ENCODE measurements around the gene RAPH1. TPM values are rescaled to one million over a fixed set of nuclear protein-coding genes. Genes with fewer than 3 reads are reported as not detected.

The RAPH1 gene
- total and polyA plus RNA-seq, 9 of the 15 experiments (the other 6 are each of a cell fraction or from before 2014, with no cell fraction given): 0.07 to 0.71 (median 0.27) TPM

DNA sequence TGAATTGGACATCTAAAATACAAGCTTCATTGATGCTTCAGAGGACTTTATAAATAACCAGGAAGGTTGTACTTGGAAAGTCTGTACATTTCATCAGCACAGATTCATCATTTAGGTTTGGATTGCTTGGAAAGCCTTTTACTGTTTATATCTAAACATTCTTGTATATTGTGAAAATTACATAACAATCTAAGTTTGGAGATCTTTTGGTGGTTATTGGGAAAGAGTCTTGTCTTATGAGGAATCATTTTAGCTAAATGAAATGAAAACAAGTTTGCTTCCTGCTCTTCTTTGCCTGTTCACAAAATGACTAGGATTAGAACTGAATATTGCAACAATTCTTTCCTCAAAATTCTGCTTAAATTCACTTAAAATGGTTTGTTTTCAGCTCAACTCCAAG is 127.6 kb downstream of the RAPH1 start:
- no peak for TF ChIP-seq SIX5 (IDR thresholded peaks at IDR 0.05; ENCODE audit: borderline replicate concordance in 1 of 2, insufficient read depth in 1 of 2, low read depth in 1 of 2, low read length in 2 of 2)
- TF ChIP-seq, protein P1, sequence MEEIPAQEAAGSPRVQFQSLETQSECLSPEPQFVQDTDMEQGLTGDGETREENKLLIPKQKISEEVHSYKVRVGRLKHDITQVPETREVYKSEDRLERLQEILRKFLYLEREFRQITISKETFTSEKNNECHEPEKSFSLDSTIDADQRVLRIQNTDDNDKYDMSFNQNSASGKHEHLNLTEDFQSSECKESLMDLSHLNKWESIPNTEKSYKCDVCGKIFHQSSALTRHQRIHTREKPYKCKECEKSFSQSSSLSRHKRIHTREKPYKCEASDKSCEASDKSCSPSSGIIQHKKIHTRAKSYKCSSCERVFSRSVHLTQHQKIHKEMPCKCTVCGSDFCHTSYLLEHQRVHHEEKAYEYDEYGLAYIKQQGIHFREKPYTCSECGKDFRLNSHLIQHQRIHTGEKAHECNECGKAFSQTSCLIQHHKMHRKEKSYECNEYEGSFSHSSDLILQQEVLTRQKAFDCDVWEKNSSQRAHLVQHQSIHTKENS (CRISPR knock-in tag; IDR thresholded peaks at IDR 0.05): no peak
- no peak for TF ChIP-seq XRCC5 (IDR thresholded peaks at IDR 0.05; ENCODE audit: low read depth, low read length)
- TF ChIP-seq, protein P2, sequence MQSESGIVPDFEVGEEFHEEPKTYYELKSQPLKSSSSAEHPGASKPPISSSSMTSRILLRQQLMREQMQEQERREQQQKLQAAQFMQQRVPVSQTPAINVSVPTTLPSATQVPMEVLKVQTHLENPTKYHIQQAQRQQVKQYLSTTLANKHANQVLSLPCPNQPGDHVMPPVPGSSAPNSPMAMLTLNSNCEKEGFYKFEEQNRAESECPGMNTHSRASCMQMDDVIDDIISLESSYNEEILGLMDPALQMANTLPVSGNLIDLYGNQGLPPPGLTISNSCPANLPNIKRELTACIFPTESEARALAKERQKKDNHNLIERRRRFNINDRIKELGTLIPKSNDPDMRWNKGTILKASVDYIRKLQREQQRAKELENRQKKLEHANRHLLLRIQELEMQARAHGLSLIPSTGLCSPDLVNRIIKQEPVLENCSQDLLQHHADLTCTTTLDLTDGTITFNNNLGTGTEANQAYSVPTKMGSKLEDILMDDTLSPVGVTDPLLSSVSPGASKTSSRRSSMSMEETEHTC (IDR thresholded peaks at IDR 0.05): no peak
- no peak for TF ChIP-seq ZSCAN29 (IDR thresholded peaks at IDR 0.05)
- TF ChIP-seq, protein P3, sequence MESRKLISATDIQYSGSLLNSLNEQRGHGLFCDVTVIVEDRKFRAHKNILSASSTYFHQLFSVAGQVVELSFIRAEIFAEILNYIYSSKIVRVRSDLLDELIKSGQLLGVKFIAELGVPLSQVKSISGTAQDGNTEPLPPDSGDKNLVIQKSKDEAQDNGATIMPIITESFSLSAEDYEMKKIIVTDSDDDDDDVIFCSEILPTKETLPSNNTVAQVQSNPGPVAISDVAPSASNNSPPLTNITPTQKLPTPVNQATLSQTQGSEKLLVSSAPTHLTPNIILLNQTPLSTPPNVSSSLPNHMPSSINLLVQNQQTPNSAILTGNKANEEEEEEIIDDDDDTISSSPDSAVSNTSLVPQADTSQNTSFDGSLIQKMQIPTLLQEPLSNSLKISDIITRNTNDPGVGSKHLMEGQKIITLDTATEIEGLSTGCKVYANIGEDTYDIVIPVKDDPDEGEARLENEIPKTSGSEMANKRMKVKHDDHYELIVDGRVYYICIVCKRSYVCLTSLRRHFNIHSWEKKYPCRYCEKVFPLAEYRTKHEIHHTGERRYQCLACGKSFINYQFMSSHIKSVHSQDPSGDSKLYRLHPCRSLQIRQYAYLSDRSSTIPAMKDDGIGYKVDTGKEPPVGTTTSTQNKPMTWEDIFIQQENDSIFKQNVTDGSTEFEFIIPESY (CRISPR knock-in tag; IDR thresholded peaks at IDR 0.05): no peak
- TF ChIP-seq, protein P4, sequence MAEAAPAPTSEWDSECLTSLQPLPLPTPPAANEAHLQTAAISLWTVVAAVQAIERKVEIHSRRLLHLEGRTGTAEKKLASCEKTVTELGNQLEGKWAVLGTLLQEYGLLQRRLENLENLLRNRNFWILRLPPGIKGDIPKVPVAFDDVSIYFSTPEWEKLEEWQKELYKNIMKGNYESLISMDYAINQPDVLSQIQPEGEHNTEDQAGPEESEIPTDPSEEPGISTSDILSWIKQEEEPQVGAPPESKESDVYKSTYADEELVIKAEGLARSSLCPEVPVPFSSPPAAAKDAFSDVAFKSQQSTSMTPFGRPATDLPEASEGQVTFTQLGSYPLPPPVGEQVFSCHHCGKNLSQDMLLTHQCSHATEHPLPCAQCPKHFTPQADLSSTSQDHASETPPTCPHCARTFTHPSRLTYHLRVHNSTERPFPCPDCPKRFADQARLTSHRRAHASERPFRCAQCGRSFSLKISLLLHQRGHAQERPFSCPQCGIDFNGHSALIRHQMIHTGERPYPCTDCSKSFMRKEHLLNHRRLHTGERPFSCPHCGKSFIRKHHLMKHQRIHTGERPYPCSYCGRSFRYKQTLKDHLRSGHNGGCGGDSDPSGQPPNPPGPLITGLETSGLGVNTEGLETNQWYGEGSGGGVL (CRISPR knock-in tag; IDR thresholded peaks at IDR 0.05): no peak
- no peak for TF ChIP-seq HDAC1 (IDR thresholded peaks at IDR 0.05)
- no peak for TF ChIP-seq MEIS2 (IDR thresholded peaks at IDR 0.05; ENCODE audit: partially characterized antibody)
- TF ChIP-seq ZNF143 (CRISPR knock-in tag; IDR thresholded peaks at IDR 0.05): no peak
- TF ChIP-seq ADNP (tag; IDR thresholded peaks at IDR 0.05): no peak
- no peak for TF ChIP-seq DPF2 (IDR thresholded peaks at IDR 0.05)
- TF ChIP-seq KAT2B (IDR thresholded peaks at IDR 0.05; ENCODE audit: low read depth, low read length): no peak
- TF ChIP-seq, protein P5, sequence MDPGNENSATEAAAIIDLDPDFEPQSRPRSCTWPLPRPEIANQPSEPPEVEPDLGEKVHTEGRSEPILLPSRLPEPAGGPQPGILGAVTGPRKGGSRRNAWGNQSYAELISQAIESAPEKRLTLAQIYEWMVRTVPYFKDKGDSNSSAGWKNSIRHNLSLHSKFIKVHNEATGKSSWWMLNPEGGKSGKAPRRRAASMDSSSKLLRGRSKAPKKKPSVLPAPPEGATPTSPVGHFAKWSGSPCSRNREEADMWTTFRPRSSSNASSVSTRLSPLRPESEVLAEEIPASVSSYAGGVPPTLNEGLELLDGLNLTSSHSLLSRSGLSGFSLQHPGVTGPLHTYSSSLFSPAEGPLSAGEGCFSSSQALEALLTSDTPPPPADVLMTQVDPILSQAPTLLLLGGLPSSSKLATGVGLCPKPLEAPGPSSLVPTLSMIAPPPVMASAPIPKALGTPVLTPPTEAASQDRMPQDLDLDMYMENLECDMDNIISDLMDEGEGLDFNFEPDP (CRISPR knock-in tag; IDR thresholded peaks at IDR 0.05): no peak
- H3K9me3 ChIP-seq (replicated peaks; ENCODE audit: control insufficient read depth, insufficient read depth, low read depth, low read length): no peaks in the 10 kb centered on the region
- no peak overlapping the region for H3K9ac ChIP-seq (ENCODE audit: insufficient read depth in 1 of 2, low read depth in 2 of 2, low read length in 2 of 2)
- no peak overlapping the region for H3K4me2 ChIP-seq (ENCODE audit: insufficient read depth, low read length)
- POLR2A ChIA-PET: no interaction called here
- no peaks in the 10 kb centered on the region for H3K9me1 ChIP-seq (ENCODE audit: control insufficient read depth, insufficient read depth, low read length)
- no TSS peak for BruUV-seq (replicated peaks)
- in situ Hi-C loops (cut with MboI) (no loop called here), intact Hi-C loops (cut with micrococcal nuclease) (no loop called here)
- no peaks in the 10 kb centered on the region for H4K20me1 ChIP-seq (replicated peaks; ENCODE audit: control insufficient read depth, insufficient read depth, low read length)
- H3K36me3 ChIP-seq (ENCODE audit: control insufficient read depth, insufficient read depth, low read length): peaks cover 7% of the 10 kb centered on the region; the same call in 1 of the 3 replicates
- H3K27me3 ChIP-seq (ENCODE audit: control insufficient read depth in 2 of 2, insufficient read depth in 2 of 2, low read length in 2 of 2): no peaks in the 10 kb centered on the region
- CTCF ChIA-PET (ENCODE audit: low intra/inter-chr PET ratio): no interaction called here
- no peak overlapping the region for H3K27ac ChIP-seq (ENCODE audit: extremely low read depth, low read depth, low read length)
- no peak for FAIRE-seq
- no peak for ATAC-seq
- no peaks in the 10 kb centered on the region for H3K4me1 ChIP-seq (replicated peaks in 1 of 2; ENCODE audit: control insufficient read depth in 2 of 2, insufficient read depth in 2 of 2, low read length in 2 of 2)
- no peak for DNase-seq (ENCODE audit: extremely low read depth in 1 of 4, low spot score in 3 of 4)
- no peaks in the 10 kb centered on the region for H3K79me2 ChIP-seq (ENCODE audit: control insufficient read depth, insufficient read depth, low read length)
- H3K4me3 ChIP-seq: no peak overlapping the region
- H2AFZ ChIP-seq (ENCODE audit: low read depth, low read length): no peak overlapping the region

All from K562 (cell line).